ENCODE data around the gene NUMB. TPM values are rescaled to one million over a fixed set of nuclear protein-coding genes. Genes with fewer than 3 reads are reported as not detected.

The NUMB gene
- total RNA-seq, 1 experiment from 2014 or later = 46.5 TPM

DNA sequence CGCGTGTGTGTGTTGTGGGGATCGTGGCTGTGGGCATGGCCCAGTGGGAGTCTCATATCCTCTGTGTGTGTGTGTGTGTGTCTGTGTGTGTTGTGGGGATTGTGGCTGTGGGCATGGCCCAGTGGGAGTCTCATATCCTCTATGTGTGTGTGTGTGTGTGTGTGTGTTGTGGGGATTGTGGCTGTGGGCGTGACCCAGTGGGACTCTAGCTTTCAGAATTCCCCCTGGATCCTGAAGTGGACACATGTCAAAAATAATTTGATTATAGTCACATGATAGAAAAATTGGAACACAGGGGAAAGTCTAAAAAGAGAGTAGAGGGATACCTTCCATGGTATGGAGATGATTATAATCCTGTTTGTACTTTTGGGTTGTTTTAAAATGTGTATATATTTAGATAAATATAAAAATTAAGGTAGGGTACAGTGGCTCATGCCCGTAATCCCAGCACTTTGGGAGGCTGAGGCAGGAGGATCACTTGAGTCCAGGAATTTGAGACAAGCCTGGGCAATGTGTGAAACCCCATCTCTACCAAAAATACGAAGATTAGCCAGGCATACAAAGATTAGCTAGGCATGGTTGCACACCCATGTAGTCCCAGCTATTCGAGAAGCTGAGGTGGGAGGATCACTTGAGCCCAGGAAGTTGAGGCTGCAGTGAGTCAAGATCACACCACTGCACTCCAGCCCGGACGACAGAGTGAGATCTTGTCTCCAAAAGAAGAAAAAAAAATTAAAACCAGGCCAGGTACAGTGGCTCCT, 210.1 kb downstream of the NUMB start:
- Histone ChIP-seq H4K8ac (replicated peaks; ENCODE audit: insufficient read length, low read depth, low read length) (no peak overlapping the region), H3K56ac (ENCODE audit: insufficient read length, low read depth, low read length) (no peak overlapping the region), H3K4ac (ENCODE audit: low read depth, low read length) (no peak overlapping the region; the same call in 1 of the 2 replicates), H4K91ac (ENCODE audit: insufficient read length, low read depth, low read length) (no peak overlapping the region), H3K18ac (ENCODE audit: insufficient read length, low read depth, low read length) (no peak overlapping the region), H4K5ac (ENCODE audit: insufficient read length, low read depth, low read length) (no peak overlapping the region), H2BK20ac (ENCODE audit: low read depth, low read length, poor library complexity, severe bottlenecking) (no peak overlapping the region), H3K23ac (ENCODE audit: insufficient read length, low read depth, low read length) (no peak overlapping the region), H2BK120ac (ENCODE audit: low read depth, low read length, poor library complexity, severe bottlenecking) (no peak overlapping the region), H2BK5ac (ENCODE audit: insufficient read length, low read length) (no peak overlapping the region), H2AK5ac (ENCODE audit: insufficient read length, low read length) (no peak overlapping the region), H3K79me2 (ENCODE audit: insufficient read depth, low read length) (no peaks in the 10 kb centered on the region), H3K14ac (ENCODE audit: insufficient read depth, low read length) (no peak overlapping the region), H2AFZ (ENCODE audit: low read length) (no peak overlapping the region), H3K9me3 (ENCODE audit: control insufficient read depth, low read depth, low read length) (no peaks in the 10 kb centered on the region), H4K20me1 (ENCODE audit: control insufficient read depth, insufficient read depth, insufficient read length) (no peaks in the 10 kb centered on the region), H3T11ph (ENCODE audit: low read length) (no peak overlapping the region), H3K27ac (ENCODE audit: insufficient read length, low read depth, low read length) (no peak overlapping the region), H3K27me3 (ENCODE audit: insufficient read depth, low read length) (no peaks in the 10 kb centered on the region), H2BK12ac (ENCODE audit: insufficient read length, low read depth, low read length) (no peak overlapping the region), H3K23me2 (ENCODE audit: insufficient read length, low read depth, low read length, poor library complexity, severe bottlenecking) (no peaks in the 10 kb centered on the region), H2BK15ac (ENCODE audit: low read depth, low read length) (no peak overlapping the region), H3K9ac (ENCODE audit: extremely low read depth, insufficient read length, low read length) (no peak overlapping the region), H3K4me1 (ENCODE audit: insufficient read depth, low read length) (no peaks in the 10 kb centered on the region), H3K79me1 (ENCODE audit: insufficient read depth, low read depth, low read length, poor library complexity, severe bottlenecking) (no peaks in the 10 kb centered on the region), H3K4me2 (ENCODE audit: insufficient read depth, insufficient read length, low read length) (no peak overlapping the region)
- Mint-ChIP-seq H3K4me3 (no peak overlapping the region), H3K9me3 (no peaks in the 10 kb centered on the region; a peak in 1 of 5 replicates), H3K27me3 (ENCODE audit: low read depth) (peaks cover 8% of the 10 kb centered on the region), H3K27ac (peak overlapping the region in 2 of 3 experiments; percentile 19 to 26; a peak in 2 of 7 replicates), H3K4me1 (0 out of 4 replicates have a peak, but pooled peaks cover 0 to 4% of the 10 kb centered on the region in 2 experiments), H3K36me3 (ENCODE audit: insufficient read depth in 1 of 3, low read depth in 3 of 3) (peaks cover 0 to 7% (median 3%) of the 10 kb centered on the region in 3 experiments; a peak in 3 of 7 replicates)
- no CpG with 5 or more reads among the region's 9 CpGs for WGBS (ENCODE audit: extremely low coverage, insufficient read length, low lambda C conversion rate)
- TF ChIP-seq, protein P1, sequence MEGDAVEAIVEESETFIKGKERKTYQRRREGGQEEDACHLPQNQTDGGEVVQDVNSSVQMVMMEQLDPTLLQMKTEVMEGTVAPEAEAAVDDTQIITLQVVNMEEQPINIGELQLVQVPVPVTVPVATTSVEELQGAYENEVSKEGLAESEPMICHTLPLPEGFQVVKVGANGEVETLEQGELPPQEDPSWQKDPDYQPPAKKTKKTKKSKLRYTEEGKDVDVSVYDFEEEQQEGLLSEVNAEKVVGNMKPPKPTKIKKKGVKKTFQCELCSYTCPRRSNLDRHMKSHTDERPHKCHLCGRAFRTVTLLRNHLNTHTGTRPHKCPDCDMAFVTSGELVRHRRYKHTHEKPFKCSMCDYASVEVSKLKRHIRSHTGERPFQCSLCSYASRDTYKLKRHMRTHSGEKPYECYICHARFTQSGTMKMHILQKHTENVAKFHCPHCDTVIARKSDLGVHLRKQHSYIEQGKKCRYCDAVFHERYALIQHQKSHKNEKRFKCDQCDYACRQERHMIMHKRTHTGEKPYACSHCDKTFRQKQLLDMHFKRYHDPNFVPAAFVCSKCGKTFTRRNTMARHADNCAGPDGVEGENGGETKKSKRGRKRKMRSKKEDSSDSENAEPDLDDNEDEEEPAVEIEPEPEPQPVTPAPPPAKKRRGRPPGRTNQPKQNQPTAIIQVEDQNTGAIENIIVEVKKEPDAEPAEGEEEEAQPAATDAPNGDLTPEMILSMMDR (conservative IDR thresholded peaks at IDR 0.05) = no peak
- DNase-seq = no peak
